ENCODE results near the gene LIMD2.
A peak's percentile ranks its signal among the peaks of the same experiment; 100 is the strongest.
"Not testable (repeated sequence)": the region's sequence is repeated elsewhere in the genome, so short reads cannot be mapped to it uniquely, and the experiment has no call there.

Gene LIMD2

DNA sequence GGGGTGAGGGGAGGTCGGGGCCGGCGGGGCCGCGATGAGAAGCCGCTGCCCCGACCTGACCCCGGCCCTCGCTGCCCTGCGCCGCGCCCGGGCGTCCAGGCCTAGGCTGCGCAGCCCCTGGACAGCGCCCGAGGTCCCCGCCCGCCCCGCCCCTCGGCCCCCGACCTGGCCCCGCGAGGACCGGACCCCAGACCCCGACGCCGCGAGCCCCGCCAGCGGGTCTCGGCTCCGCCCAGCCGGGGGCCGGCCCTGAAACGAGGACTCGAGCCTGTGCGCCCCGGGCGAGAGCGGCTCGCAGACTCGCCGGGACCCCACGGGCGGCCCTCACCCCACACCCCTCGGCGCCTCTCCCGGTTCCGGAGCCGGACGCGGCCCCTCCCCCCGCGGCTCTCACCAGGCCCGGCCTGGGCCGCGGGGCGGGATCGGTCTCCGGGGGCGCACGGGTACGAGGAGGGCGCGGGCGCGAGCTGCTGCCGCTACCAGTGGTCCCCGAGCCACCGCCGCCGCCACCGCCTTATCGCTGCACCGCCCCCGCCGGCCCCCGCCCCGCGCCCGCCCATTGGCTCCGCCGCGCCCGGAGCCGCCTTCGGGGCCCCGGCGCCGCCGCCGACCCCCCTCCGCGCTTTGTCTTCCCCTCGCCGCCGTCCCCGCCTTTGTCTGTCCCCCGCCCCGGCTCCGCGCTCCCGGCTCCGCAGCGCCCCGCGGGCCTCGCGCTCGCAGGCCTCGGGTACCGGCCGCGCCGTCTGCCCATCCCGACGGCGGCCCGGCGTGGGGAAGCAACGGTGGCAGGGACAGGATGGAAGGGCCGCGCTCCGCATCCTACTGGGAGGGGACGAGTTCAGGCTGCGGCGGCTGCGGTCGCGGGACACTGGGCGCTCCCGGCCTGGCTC, at the start of gene LIMD2:
TSS of gene LIMD2 (minus strand) at position 488 of the 890 bp plus-strand sequence. CDS start 827 bp downstream, outside the sequence.
- DNase-seq: peak in 14 of 51 donors; percentile 20 to 56 (median 38)

DNA sequence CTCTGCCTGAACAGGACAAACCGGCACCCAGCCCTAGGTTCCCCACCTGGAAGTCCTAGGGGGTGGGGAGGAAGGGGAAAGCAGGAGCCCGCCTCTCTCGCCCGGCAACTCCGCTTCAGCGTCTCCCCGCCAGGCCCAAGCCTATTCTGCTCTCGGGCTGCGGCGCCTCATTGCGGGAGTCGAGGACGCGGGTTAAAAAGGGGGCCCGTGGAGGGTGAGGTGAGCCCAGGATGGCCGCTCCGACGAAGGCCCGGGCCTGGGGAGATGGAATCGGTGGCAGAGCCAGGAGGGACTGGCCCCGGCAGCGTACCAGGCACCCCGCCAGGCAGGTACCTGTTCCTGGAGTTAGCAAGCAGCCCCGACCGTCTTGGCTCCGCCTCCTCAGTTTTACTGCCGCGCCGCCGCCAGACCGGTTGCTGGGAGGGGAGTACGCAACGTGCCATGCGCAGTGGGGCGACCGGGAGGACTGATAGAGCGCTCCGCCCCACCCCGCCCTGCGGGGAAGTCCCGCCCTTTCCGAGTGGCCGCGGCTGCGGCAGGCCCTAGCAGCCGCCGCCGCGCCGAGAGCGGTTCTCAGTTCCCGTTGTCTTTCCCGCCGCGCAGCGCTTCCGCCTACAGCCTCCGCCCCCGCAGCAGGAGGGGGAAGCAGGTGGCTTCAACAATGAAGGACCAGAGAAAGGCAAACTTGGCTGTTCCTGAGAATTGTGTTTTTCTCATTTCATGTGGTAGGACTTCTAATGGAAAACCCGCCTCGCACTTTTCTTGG, 41.7 kb upstream of the LIMD2 start, which contains the start of gene STRADA:
TSS of gene STRADA (minus strand) at position 392 of the 766 bp plus-strand sequence. CDS start 13,430 bp downstream, outside the sequence.
- peak; percentile 73 to 99 (median 95) for DNase-seq

DNA sequence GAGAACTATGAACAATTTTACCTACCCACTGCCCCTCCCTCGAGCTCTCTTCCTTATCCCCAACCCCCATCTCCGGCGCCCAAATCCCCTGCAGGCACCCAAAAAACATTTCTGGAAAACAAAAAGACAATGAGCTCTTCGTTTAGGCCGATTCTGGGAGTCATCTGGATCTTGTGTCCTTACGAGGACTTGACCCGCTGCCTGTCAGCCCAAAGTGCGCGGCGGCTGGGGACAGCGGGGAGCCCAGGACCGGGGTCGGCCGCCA, 41.1 kb upstream of the LIMD2 start:
- DNase-seq: peak in 3 of 51 donors; percentile 34 to 59 (median 41)

DNA sequence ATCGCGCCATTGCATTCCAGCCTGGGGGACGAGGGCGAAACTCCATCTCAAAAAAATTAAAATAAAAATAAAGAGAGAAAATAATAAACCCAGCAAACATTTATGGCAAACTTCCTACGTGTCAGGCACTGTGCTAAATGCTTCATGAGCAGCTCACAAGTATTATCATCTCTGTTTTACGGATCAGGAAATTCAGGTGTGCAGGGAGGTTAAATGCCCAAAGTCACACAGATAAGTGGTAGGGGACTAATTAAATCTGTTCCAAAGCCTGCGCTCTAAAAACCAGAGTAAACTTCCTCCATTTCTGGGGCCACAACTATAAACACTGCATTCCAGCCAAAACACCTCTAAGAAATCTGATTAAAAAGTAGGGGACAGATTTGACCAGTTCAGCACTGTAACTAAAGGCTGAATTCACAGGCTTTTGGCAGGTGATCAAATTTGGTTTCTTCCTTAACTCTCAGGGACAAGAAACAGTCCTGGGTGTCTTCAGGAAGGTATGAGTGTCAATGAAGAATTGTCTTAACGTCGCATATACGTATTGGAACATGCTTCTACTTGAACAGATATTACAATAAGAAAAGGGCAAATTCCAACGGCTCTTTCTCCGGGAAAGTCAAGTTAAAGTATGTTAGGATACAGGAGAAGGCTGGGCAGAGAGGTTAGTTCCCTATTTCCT, 40.7 kb upstream of the LIMD2 start:
- DNase-seq: peak in 1 of 51 donors; percentile 41

DNA sequence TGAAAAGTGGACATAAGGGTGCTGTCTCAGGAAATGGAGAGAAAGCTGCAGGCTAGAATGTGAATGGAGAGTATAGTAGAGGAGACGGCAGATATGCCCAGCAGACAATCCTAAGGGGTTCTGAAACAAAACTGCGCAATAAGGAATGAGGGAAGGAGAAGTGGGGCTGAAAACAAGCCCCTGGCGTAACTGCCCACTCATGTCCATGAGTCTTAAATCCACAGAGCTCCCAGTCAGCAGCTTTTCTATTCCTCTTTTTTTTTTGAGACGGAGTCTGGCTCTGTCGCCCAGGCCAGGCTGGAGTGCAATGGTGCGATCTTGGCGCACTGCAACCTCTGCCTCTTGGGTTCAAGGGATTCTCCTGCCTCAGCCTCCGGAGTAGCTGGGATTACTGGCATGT, 35.8 kb upstream of the LIMD2 start:
- DNase-seq: no peak

DNA sequence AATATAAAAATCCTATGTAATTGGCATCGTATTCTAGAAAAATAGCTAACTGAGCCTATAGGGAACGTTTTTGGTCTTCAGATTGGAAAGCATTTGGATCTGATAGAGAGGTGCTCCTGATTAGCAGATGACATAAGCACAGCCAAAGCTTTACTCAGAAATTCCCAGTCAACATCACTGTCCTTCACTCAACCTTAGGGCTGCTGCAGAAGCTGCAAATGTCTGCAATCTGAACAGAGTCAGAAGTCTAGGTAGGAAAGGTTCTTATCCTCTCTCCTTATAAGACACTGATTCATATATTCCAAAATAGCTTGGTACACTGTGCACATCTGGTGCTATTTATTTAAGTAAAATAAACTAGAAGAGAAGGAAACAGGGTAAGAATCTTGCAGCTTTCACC, 22.5 kb upstream of the LIMD2 start:
- no peak for DNase-seq

DNA sequence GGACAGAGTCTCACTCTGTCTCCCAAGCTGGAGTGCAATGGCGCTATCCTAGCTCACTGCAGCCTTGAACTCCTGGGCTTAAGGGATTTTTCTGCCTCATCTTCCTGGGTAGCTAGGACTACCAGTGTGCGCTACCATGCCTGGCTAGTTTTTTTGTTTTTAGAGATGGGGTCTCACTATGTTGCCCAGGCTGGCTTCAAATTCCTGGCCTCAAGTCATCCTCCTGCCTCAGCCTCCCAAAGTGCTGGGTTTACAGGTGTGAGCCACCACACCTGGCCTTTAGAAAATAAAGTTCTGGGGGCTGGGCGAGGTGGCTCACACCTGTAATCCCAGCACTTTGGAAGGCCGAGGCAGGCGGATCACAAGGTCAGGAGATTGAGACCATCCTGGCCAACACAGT, 20.3 kb upstream of the LIMD2 start:
- DNase-seq: not testable (repeated sequence)

DNA sequence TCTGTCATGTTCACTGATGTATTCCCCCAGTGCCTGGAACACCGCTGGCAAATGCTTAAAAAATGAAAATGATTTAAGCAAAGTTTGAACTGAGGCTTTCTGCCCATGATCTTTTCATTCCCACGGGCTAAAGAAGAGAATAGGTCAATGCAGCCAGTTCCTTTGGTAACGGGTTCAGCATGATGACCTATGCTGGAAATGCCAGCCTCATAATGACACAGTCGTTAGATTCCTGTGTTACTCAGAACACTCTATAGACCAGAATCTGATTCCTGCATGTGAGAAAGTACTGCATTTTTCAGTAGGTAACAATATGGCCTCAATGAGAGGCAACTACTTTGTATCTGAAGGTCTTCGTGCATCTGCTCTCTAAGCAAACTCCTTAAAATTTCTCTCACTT, 19.1 kb upstream of the LIMD2 start:
- DNase-seq: no peak

DNA sequence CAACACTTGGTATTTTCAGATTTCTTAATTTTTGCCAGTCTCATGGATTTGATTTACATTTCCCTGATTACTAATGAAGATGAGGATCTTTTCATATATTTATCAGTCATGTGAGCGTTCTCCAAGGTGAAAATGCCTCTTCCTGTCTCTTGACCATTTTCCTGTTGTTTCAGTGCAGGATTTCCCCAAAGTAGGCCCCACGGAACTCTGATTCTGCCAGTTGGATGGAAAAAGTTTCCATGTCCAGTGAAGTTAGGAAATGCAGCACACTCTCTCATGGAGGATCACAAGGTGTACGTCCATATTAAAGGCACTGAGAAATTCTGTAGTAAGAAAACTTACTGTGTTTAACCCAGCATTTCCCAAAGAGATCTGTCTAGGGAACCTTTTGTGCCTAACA, 16.5 kb upstream of the LIMD2 start:
- DNase-seq: no peak

DNA sequence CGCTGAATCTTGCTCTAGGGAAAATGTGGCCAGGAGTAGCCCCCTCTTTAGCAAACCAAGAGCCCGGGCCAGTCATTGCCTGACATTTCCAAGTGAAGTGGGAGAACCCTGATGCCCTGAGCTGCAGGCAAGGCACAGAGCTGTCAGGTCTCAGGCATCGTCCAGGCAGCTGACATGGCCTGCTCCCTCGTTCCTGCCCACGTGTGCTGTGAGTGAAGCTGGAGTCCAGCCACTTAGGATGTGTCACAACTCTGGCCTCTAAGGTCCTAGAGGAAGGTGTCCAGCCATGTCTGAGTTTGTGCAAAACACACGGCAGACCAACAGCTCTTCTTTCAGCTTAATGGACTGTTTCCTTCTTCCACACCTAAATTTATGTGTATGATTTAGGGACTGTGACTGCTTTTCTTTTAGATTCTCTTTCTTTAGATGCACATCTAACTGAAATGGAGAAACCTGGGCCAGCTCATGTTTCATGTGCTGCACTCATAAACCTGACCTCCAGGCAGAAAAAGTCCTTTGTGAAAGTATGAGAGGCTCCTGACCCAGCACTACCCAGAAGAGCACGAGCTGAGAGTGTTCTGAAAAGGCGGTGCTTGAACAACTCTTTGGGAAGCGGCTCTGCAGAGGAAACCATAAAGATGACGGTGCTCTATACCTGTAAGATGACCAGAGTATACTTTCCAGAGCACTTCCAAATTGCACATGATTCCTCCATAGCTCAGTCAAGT, 14.8 kb upstream of the LIMD2 start:
- no peak for DNase-seq

DNA sequence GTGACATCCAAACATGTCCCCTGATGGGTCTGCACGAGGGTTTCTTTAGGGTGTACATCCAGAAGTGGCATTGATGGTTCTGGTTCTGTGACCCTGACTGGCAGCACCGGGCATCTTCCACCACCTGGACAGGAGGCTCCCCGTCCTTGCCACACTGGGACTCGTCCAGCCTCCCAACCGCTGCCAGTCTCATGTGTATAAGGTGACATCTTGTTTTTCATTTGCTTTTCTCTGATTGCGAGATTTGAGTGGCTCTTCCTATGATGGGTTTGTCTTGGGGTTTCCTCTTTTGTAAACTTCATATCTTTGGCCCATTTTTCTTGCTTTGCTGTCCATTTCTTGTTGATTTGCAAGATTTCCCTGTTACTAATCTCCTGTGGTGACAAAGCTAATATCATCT, 9.2 kb upstream of the LIMD2 start:
- no peak for DNase-seq

DNA sequence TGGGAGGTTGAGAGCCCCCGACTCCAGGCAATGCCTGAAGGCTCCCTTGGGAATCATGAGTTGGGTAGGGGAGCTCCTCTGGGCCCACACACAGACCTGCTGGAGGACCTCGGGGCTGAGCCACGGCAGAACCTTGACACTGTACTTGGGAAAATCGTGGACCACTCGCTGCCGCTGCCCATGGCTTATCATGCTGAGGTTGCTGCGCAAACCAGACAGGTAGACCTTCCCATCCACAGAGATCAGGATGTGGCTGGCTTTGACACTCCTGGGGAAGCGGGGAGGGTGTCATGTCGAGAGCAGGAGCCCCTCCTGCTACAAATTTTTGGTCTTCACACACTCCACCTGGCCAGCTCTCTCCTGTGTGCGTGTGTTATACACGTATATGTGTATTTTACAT, 7.2 kb upstream of the LIMD2 start:
- no peak for DNase-seq

DNA sequence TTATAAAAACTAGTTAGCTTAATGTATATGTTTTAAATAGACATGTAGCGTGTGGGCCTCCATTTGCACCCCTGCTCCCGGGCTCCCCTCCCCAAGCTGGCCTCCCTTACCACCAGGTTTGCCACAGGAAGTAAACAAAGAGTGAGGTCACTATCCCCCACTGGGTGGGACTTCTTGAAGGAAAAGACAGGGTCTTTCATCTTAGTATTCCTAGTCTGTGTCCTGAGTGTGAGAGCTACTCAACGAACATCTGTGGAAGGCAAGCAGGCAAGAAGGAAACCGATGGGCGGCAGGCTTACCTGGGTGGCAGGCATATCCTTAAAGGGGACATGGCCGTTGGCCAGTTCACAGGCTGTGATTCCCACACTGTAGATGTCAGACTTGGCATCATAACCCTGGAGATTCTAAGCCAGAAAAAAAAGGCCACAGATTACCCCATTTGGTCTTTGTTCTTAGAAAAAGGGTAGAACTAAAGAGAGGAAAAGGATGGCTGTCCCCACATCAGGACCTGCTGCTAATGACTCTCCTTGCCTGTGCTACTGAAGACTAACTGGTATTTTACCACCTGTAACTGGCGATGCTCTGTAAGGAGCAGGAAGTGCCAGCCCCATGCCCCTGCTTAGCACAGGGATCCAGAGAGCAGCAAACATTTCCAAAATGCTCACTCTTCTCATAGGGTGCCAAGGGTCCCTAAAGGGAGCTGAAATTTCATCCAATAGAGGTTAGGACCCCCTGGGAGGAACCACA, 6.6 kb upstream of the LIMD2 start:
- DNase-seq: no peak

DNA sequence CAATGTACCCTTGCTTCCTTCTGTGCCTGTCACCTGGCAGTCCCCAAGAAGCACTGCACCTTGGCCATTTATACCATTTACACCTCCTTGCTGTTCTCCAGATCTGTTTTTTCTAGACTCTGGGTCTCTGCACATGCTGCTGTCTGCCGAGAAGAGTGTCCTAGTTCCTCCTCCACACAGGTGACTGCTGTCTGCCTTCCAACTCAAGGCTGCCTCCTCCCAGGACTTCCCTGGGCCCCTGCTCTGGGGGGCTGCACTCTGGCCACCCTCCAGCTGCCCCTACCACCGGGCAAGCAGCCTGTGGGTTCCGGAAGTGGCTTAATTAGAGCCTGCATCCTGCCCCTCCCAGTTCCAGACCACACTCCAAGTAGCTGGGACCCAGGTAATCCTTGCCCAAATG, 5.7 kb upstream of the LIMD2 start:
- DNase-seq: no peak

DNA sequence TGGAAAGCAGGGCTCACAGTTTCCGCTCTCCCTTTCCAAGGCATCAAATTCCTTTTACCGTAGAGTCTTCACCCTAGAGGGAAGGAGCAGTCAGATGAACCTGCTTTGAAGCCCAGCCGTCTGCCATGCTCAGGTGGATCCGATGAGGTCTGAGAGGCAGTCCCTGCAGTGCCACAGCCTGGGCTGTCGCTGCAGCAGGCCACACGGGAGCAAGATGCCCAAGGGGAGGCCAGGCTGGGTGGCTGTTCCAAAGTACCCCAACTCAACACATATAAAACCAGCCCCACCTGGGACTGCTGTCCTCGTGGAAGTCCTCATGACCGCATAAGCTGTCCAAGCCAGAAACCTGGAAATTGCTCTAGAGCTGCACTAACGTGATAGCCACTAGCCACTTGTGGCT, 4.9 kb upstream of the LIMD2 start:
- no peak for DNase-seq

DNA sequence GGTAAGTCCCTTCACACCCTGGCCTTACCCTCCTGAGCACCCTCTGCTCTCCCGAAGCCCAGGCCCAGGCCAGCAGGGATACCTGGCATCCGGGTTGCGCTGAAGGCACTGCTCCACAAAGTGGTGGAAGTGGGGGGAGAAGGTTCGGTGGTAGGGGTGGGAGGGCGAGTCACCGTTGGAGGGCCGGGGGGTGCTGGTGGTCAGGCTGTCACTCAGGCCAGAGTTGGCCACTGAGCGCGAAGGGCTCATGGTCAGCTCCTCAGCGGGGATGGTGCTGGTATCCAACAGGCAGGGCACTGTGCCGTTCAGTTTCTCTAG, 4.3 kb upstream of the LIMD2 start:
- DNase-seq: no peak

DNA sequence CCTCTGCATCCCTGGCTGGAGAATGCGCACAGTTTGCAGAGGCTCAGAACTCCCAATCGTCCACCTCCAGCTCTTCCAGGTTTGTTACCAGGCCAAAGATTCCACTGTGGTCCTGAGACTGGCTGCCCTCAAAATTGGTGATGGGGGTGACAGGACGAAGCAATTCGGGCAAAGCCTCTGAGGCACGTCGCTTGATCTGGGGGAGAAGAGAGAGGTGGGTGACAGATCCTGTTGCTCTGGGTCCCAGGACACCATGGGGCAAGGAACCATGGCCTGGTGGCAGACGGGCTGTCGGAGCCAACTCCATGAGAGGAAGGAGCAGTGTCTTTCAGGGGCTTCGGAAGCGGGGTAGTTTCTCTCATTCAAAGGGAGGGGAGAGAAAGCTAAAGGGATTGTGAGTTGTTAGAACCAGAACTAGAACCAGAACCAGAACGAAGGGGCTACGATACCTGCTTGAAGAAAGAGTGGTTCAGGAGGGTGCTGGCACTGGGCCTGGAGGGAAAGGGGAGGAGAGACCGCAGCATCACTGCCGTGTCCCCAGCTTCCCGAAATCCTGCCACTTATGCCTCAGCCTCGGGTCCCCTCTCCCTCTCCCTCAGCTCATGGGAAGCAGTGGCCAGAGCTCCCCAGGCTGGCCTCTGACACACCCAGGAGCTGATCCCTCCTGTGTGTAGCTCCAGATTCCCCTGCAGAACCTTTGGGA, 3.8 kb upstream of the LIMD2 start:
- no peak for DNase-seq

DNA sequence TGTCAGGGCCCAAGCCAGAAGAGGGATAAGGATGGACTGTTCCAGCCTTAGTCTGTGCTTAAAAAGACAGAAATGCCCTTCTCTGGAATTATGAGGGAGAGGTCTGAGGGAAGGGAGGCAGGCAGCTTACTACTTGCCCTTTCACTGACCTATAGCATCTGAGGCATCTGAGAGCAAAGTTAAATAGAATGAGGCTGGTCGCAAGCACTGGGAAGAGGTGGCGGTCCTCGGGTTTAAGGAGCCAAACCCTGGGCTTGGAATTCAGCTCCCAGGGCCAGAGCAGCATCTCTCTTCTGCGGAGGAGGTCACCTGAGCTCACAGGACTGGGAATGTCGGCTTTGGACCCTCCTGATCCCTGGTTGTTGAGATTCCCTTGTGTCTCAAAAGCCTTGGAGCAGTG, 3.1 kb upstream of the LIMD2 start:
- DNase-seq: no peak

DNA sequence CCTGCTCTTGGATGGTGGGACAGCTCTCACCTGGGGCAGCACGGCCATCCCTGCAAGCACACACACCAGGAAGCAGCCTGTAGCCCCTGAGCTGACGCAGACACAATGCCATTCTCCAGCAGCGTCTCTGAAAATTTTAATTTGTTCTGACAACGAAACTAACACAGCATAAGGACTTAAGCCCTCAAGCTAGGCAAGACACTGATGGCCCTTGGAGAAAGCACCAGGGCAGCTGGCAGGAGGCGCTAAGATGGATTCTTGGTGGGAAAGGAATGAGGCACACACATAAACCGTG, 2.7 kb upstream of the LIMD2 start:
- no peak for DNase-seq

DNA sequence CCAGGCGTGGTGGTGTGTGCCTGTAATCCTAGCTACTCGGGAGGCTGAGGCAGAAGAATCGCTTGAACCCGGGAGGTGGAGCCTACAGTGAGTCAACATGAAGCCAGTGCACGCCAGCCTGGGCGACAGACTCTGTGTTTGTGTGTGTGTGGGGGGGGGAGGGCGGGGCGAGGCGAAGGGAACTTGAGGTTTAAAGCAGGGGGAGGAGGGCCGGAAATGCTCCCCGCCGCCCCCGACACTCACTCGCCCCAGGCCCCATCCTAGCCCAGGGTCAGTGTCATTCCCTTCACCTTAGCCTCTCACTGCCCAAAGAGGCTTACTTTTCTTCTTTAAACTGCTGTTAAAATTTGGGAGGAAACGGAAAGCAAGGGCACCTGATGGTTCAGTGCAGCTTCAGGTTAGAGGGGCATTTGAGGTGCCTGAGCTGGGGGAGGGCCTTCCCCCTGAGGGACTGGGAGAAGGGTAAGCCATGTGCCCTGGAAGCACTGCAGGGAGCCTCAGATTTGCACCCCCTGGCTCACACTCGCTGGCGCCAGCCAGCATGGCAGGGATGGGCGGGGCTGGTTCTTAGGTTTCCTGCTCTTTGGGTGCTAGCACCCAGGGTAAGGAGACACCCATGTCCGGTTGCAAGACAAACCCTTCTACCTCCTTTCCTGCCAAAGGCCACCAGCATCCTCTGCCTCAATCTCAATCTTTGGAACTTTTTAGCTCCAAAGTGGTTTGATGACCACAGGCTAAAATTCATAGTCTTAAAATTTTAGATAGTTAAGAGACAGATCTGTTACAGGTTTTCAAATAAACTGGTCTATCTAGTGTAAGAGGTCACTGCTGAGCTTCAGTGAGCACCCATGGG, 2.2 kb upstream of the LIMD2 start:
- DNase-seq: no peak

Measured in hypothalamus (tissue), 51 donors.